Activated CD4-positive, alpha-beta T cell treated with anti-CD3 and anti-CD28 coated beads, Interleukin-2, Interleukin-4, amounts not matched to agents 100 ng/mL and 50 ng/mL, durations not matched to agents 16 hours and 8 hours (primary cell): ENCODE data around the gene PLCB1.

ENCODE experiments used
- DNase-seq: peaks from one replicate; pipeline ENCODE4 v3.0.0-alpha.2; 2020; ENCODE audit warnings: low spot score

The PLCB1 gene

GRCh38 chr20:8129211-8129976, 2.7 kb upstream of the PLCB1 start:
- DNase-seq, result no peak

GRCh38 chr20:8130840-8131526, 1.1 kb upstream of the PLCB1 start:
- no peak for DNase-seq

GRCh38 chr20:8132484-8133309, 631 bp downstream of the PLCB1 start:
- DNase-seq, result no peak

- DNase-seq, result no peak
These were observed 1.3 kb downstream of the PLCB1 start for GRCh38 chr20:8133310-8133768.

- DNase-seq, result no peak
These were observed 1.9 kb downstream of the PLCB1 start for GRCh38 chr20:8133851-8134451.

GRCh38 chr20:8139899-8140298, 7.8 kb downstream of the PLCB1 start:
- DNase-seq, result no peak

- DNase-seq, result no peak
These were observed 11.4 kb downstream of the PLCB1 start for GRCh38 chr20:8143474-8143873.

- no peak for DNase-seq
These were observed 12.5 kb downstream of the PLCB1 start for GRCh38 chr20:8144282-8145245.

- DNase-seq, result no peak
These were observed 13.4 kb downstream of the PLCB1 start for GRCh38 chr20:8145246-8146168.

- DNase-seq, result no peak
These were observed 15.4 kb downstream of the PLCB1 start for GRCh38 chr20:8147476-8147875.

GRCh38 chr20:8148501-8148900, 16.4 kb downstream of the PLCB1 start:
- no peak for DNase-seq

GRCh38 chr20:8150591-8150990, 18.5 kb downstream of the PLCB1 start:
- no peak for DNase-seq

GRCh38 chr20:8151372-8151771, 19.3 kb downstream of the PLCB1 start:
- DNase-seq, result no peak

- no peak for DNase-seq
These were observed 20.1 kb downstream of the PLCB1 start for GRCh38 chr20:8152183-8152582.

GRCh38 chr20:8152847-8153246, 20.8 kb downstream of the PLCB1 start:
- DNase-seq, result no peak

- DNase-seq, result no peak
These were observed 21.3 kb downstream of the PLCB1 start for GRCh38 chr20:8153281-8153908.

- no peak for DNase-seq
These were observed 22.6 kb downstream of the PLCB1 start for GRCh38 chr20:8154638-8155037.

- DNase-seq, result no peak
These were observed 23.2 kb downstream of the PLCB1 start for GRCh38 chr20:8155229-8155628.

GRCh38 chr20:8155812-8156211, 23.7 kb downstream of the PLCB1 start:
- DNase-seq, result no peak
